OCI-LY7 (cell line): ENCODE results near the gene BRINP2.

Experiments
- CTCF ChIP-seq: fragments of 200-600 bp; sonication (generic); conservative IDR thresholded peaks from 2 replicates; pipeline ENCODE4 v1.5.1; 2014; ENCODE audit warnings: mild to moderate bottlenecking, antibody characterized with exemption, low read length, moderate library complexity, mixed read lengths
- EZH2phosphoT487 ChIP-seq: fragments of 200-600 bp; sonication (generic); IDR thresholded peaks from 2 replicates; pipeline ENCODE4 v1.6.1; 2018; ENCODE audit warnings: low read depth, borderline replicate concordance, mild to moderate bottlenecking, mixed run types, antibody characterized with exemption, low read length, moderate library complexity, mixed read lengths

- no peak for TF ChIP-seq EZH2phosphoT487
- TF ChIP-seq CTCF: no peak
These were observed 157.5 kb downstream of the BRINP2 start for GRCh38 chr1:177328251-177328650.
